HCT116 (cell line): ENCODE data around the gene PLEKHA5. TPM values are rescaled to one million over a fixed set of nuclear protein-coding genes. Genes with fewer than 3 reads are reported as not detected.

ENCODE experiments used
- ATAC-seq: fragments of 200-7000 bp; cut with Tn5 transposase; 2 replicates; pipeline ENCODE4 v1.9.1; 2020; ENCODE audit warnings: mild to moderate bottlenecking, moderate library complexity
- BruUV-seq: library from RNA; stranded (reverse); fragments of 400-500 nt; replicated peaks from 2 replicates; lab custom pipeline; 2021; lab: Mats Ljungman, UMichigan
- CTCF ChIA-PET: fragments of 300-600 bp; sonication (Branson Sonifier 250); formaldehyde crosslinking; loops from one replicate; lab custom pipeline; 2021; ENCODE audit warnings: antibody characterized with exemption; lab: Charles Lee
- POLR2A ChIA-PET: fragments of 300-600, 350-600 bp; sonication (Branson Sonifier 250); formaldehyde crosslinking; loops from one replicate; lab custom pipeline; 2021; ENCODE audit warnings: antibody characterized with exemption; lab: Charles Lee
- RAD21 ChIA-PET, 2 experiments: fragments of 300-600 bp; sonication (Branson Sonifier 250); formaldehyde crosslinking; loops; one replicate each; lab custom pipeline; 2023; ENCODE audit warnings: low total read pairs in 2 of 2; ENCODE audit not compliant: uncharacterized antibody in 2 of 2, unreplicated experiment in 2 of 2, low non-redundant PET in 1 of 2; lab: Charles Lee
- DNase-seq: peaks from one replicate; pipeline ENCODE4 v3.0.0-alpha.2; 2010; ENCODE audit warnings: low read depth, low spot score
- H2AFZ ChIP-seq: fragments of 200-600 bp; shearing (Covaris generic), sonication (generic); 2 replicates; pipeline ENCODE4 v1.6.1; 2017; ENCODE audit warnings: low read depth, mixed run types, mixed read lengths, antibody characterized with exemption, low read length; ENCODE audit not compliant: poor library complexity, severe bottlenecking
- H3K27ac ChIP-seq: 2 replicates; pipeline ENCODE4 v1.5.1; 2012; ENCODE audit warnings: low read depth, low read length
- H3K27me3 ChIP-seq: fragments of 200-600 bp; sonication (generic); 2 replicates; pipeline ENCODE4 v1.6.1; 2016; ENCODE audit warnings: mixed run types, low read length, mixed read lengths; ENCODE audit not compliant: insufficient read depth
- H3K36me3 ChIP-seq, 2 experiments: fragments of 200-500 bp in 1 of 2; fragments of 200-600 bp in 1 of 2; sonication (Bioruptor generic) in 1 of 2; sonication (generic) in 1 of 2; 2 replicates each; pipeline versions ENCODE4 v1.5.1 to v1.6.1; 2014 to 2016; ENCODE audit warnings: low read length in 2 of 2, inconsistent platforms in 1 of 2, mixed read lengths in 1 of 2, mixed run types in 1 of 2; ENCODE audit not compliant: insufficient read depth in 2 of 2, control insufficient read depth in 1 of 2
- H3K4me1 ChIP-seq, 2 experiments: fragments of 200-600 bp in 1 of 2; sonication (generic) in 1 of 2; 2 replicates each; pipeline versions ENCODE4 v1.5.1 to v1.6.1; 2012 to 2017; ENCODE audit warnings: low read length in 2 of 2, inconsistent platforms in 1 of 2, mild to moderate bottlenecking in 1 of 2, mixed read lengths in 1 of 2, mixed run types in 1 of 2, moderate library complexity in 1 of 2; ENCODE audit not compliant: insufficient read depth in 2 of 2, control insufficient read depth in 1 of 2
- H3K4me2 ChIP-seq: fragments of 200-600 bp; sonication (generic); 2 replicates; pipeline ENCODE4 v1.6.1; 2017; ENCODE audit warnings: mixed run types, low read length, mixed read lengths
- H3K4me3 ChIP-seq, 2 experiments: fragments of 200-600 bp in 1 of 2; sonication (generic) in 1 of 2; replicated peaks in 1 of 2; 2 replicates each; pipeline ENCODE4 v1.5.1; 2011 to 2016; ENCODE audit warnings: low read length in 2 of 2, control low read depth in 1 of 2, low read depth in 1 of 2, mild to moderate bottlenecking in 1 of 2, mixed read lengths in 1 of 2, mixed run types in 1 of 2
- H3K79me2 ChIP-seq: fragments of 200-600 bp; sonication (generic); 2 replicates; pipeline ENCODE4 v1.6.1; 2017; ENCODE audit warnings: mild to moderate bottlenecking, mixed run types, low read length, moderate library complexity, mixed read lengths; ENCODE audit not compliant: insufficient read depth
- H3K9ac ChIP-seq: fragments of 200-600 bp; sonication (generic); 2 replicates; pipeline ENCODE4 v1.6.1; 2016; ENCODE audit warnings: low read length, mixed read lengths
- H3K9me2 ChIP-seq: fragments of 200-600 bp; sonication (generic), shearing (Covaris generic); 2 replicates; pipeline ENCODE4 v1.6.1; 2017; ENCODE audit warnings: mixed run types, mild to moderate bottlenecking, moderate library complexity; ENCODE audit not compliant: insufficient read depth
- H3K9me3 ChIP-seq, 2 experiments: fragments of 200-500 bp in 1 of 2; fragments of 200-600 bp in 1 of 2; sonication (Bioruptor generic) in 1 of 2; sonication (generic) in 1 of 2; 2 replicates each; pipeline ENCODE4 v1.6.1; 2014 to 2017; ENCODE audit warnings: low read length in 2 of 2, mixed read lengths in 2 of 2, inconsistent platforms in 1 of 2, low read depth in 1 of 2, mild to moderate bottlenecking in 1 of 2, mixed run types in 1 of 2, moderate library complexity in 1 of 2; ENCODE audit not compliant: control insufficient read depth in 1 of 2, insufficient read depth in 1 of 2
- H4K20me1 ChIP-seq: fragments of 200-600 bp; sonication (generic), shearing (Covaris generic); 2 replicates; pipeline ENCODE4 v1.6.1; 2017; ENCODE audit warnings: mixed run types, mild to moderate bottlenecking, moderate library complexity; ENCODE audit not compliant: insufficient read depth
- CEBPB ChIP-seq: IDR thresholded peaks from 2 replicates; pipeline ENCODE4 v1.6.1; 2012; ENCODE audit warnings: low read depth
- EZH2 ChIP-seq: fragments of 200-600 bp; sonication (generic); IDR thresholded peaks from 2 replicates; pipeline ENCODE4 v1.6.1; 2017; ENCODE audit warnings: antibody characterized with exemption, mixed run types
- FOSL1 ChIP-seq: IDR thresholded peaks from 2 replicates; pipeline ENCODE4 v1.6.1; 2012; ENCODE audit warnings: low read depth
- JUND ChIP-seq: IDR thresholded peaks from 2 replicates; pipeline ENCODE4 v1.6.1; 2012
- SP1 ChIP-seq: IDR thresholded peaks from 2 replicates; pipeline ENCODE4 v1.6.1; 2012; ENCODE audit warnings: low read depth
- TCF7L2 ChIP-seq: IDR thresholded peaks from 2 replicates; pipeline ENCODE4 v1.7.0; 2011; ENCODE audit warnings: borderline replicate concordance, inconsistent platforms; ENCODE audit not compliant: insufficient read depth, insufficient read length; ENCODE audit errors: extremely low read depth
- YY1 ChIP-seq: IDR thresholded peaks from 2 replicates; pipeline ENCODE4 v1.6.1; 2011; ENCODE audit warnings: low read length, low read depth, moderate library complexity, mild to moderate bottlenecking; ENCODE audit not compliant: insufficient replicate concordance; ENCODE audit errors: extremely low read depth
- intact Hi-C: fragments of 100-400 bp; cut with micrococcal nuclease; formaldehyde crosslinking; loops from 2 replicates; pipeline ENCODE4 v1.10.0; 2022
- total RNA-seq: library from RNA; stranded (reverse); gene quantifications from one replicate; pipeline ENCODE4 v1.2.1, GENCODE V29; 2021; ENCODE audit not compliant: unreplicated experiment
- TF ChIP-seq, protein P1 (sequence below): IDR thresholded peaks from 2 replicates; pipeline ENCODE4 v1.6.1; 2011; ENCODE audit warnings: mild to moderate bottlenecking, low read length, moderate library complexity; ENCODE audit not compliant: insufficient replicate concordance; ENCODE audit errors: extremely low read depth
- TF ChIP-seq, protein P2 (sequence below): IDR thresholded peaks from 2 replicates; pipeline ENCODE4 v1.6.1; 2012
- TF ChIP-seq, protein P3 (sequence below), 3 experiments: fragments of 200-600 bp in 1 of 3; sonication (generic) in 1 of 3; IDR thresholded peaks in 2 of 3; conservative IDR thresholded peaks in 1 of 3; 2 replicates each; pipeline ENCODE4 v1.5.1; 2012 to 2017; ENCODE audit warnings: low read depth in 2 of 3, low read length in 2 of 3, antibody characterized with exemption in 1 of 3, borderline replicate concordance in 1 of 3, control low read depth in 1 of 3, mild to moderate bottlenecking in 1 of 3, mixed read lengths in 1 of 3, mixed run types in 1 of 3, moderate library complexity in 1 of 3; ENCODE audit not compliant: insufficient read depth in 1 of 3

PLEKHA5 gene
- total RNA-seq, 1 experiment from 2014 or later, result 18.9 TPM

DNA sequence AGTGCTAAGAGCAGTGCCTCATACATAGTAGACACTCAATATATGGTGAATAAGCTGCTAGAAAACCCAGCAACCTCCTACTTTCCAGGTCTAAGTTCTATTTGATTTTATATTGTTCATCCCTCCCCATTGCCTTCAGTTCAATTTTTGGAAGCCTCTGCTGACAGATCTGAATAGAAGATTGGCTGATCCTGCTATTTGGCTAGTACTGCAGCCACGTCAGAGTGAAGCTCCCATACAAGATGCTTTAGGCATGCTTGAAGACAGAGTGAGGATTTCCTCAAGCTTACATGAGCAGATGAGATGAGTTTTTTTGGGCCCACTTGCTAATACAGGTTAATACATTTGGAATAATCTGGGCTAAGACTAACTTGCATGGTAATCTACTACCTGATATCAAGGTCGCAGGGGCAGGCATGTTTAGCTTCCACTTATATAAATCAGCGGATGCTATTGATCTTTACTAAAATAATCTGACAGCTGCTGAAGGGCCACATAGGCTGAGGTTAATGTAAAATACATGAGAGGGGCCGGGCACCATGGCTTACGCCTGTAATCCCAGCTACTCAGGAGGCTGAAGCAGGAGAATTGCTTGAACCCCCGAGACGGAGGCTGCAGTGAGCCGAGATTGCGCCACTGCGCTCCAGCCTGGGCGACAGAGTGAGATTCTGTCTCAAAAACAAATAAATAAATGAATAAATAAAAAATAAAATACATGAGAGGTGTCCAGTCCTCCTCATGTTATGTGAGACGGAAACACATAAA lies 293.8 kb downstream of the PLEKHA5 start:
- no peak for DNase-seq
- H3K36me3 ChIP-seq, result no peaks in the 10 kb centered on the region
- 0 out of 4 replicates have a peak, but pooled peaks cover 0 to 5% of the 10 kb centered on the region in 2 experiments for H3K4me1 ChIP-seq
- POLR2A ChIA-PET, result no interaction called here
- BruUV-seq, result no TSS peak
- RAD21 ChIA-PET, result no interaction called here
- intact Hi-C loops, result no loop called here
- H3K4me3 ChIP-seq, result no peak overlapping the region
- no peak for TF ChIP-seq JUND
- TF ChIP-seq, protein P1, sequence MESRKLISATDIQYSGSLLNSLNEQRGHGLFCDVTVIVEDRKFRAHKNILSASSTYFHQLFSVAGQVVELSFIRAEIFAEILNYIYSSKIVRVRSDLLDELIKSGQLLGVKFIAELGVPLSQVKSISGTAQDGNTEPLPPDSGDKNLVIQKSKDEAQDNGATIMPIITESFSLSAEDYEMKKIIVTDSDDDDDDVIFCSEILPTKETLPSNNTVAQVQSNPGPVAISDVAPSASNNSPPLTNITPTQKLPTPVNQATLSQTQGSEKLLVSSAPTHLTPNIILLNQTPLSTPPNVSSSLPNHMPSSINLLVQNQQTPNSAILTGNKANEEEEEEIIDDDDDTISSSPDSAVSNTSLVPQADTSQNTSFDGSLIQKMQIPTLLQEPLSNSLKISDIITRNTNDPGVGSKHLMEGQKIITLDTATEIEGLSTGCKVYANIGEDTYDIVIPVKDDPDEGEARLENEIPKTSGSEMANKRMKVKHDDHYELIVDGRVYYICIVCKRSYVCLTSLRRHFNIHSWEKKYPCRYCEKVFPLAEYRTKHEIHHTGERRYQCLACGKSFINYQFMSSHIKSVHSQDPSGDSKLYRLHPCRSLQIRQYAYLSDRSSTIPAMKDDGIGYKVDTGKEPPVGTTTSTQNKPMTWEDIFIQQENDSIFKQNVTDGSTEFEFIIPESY, result no peak
- TF ChIP-seq EZH2, result no peak
- TF ChIP-seq, protein P2, sequence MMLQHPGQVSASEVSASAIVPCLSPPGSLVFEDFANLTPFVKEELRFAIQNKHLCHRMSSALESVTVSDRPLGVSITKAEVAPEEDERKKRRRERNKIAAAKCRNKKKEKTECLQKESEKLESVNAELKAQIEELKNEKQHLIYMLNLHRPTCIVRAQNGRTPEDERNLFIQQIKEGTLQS, result no peak
- TF ChIP-seq CEBPB, result no peak
- TF ChIP-seq, protein P3, sequence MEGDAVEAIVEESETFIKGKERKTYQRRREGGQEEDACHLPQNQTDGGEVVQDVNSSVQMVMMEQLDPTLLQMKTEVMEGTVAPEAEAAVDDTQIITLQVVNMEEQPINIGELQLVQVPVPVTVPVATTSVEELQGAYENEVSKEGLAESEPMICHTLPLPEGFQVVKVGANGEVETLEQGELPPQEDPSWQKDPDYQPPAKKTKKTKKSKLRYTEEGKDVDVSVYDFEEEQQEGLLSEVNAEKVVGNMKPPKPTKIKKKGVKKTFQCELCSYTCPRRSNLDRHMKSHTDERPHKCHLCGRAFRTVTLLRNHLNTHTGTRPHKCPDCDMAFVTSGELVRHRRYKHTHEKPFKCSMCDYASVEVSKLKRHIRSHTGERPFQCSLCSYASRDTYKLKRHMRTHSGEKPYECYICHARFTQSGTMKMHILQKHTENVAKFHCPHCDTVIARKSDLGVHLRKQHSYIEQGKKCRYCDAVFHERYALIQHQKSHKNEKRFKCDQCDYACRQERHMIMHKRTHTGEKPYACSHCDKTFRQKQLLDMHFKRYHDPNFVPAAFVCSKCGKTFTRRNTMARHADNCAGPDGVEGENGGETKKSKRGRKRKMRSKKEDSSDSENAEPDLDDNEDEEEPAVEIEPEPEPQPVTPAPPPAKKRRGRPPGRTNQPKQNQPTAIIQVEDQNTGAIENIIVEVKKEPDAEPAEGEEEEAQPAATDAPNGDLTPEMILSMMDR (IDR thresholded peaks at IDR 0.05 in 2 of 3, conservative IDR thresholded peaks at IDR 0.05 in 1 of 3; ENCODE audit: borderline replicate concordance in 1 of 3, insufficient read depth in 1 of 3, low read depth in 2 of 3, low read length in 2 of 3), result no peak
- TF ChIP-seq SP1, result no peak
- TF ChIP-seq FOSL1, result no peak
- TF ChIP-seq YY1, result no peak
- TF ChIP-seq TCF7L2, result no peak
- TF ChIP-seq, all 23 proteins: peak for 0
- no peak overlapping the region for H3K9ac ChIP-seq
- H3K9me2 ChIP-seq, result no peaks in the 10 kb centered on the region
- no peaks in the 10 kb centered on the region for H3K27me3 ChIP-seq
- no peak for ATAC-seq
- H3K9me3 ChIP-seq, result no peaks in the 10 kb centered on the region
- H3K79me2 ChIP-seq, result no peaks in the 10 kb centered on the region
- H3K4me2 ChIP-seq, result no peak overlapping the region
- no peak overlapping the region for H3K27ac ChIP-seq
- H4K20me1 ChIP-seq, result no peaks in the 10 kb centered on the region
- CTCF ChIA-PET, result no interaction called here
- H2AFZ ChIP-seq, result no peak overlapping the region
